Prostate gland (tissue), 2 donors: ENCODE data around the gene PAQR5. TPM values are rescaled to one million over a fixed set of nuclear protein-coding genes. Genes with fewer than 3 reads are reported as not detected.

Experiments
- DNase-seq: peaks from one replicate; pipeline ENCODE4 v3.0.0-alpha.2; 2019; ENCODE audit warnings: low spot score
- H3K27ac ChIP-seq, 2 donors: fragments of 200-600 bp; sonication (generic); 2 replicates each; pipeline ENCODE4 v1.5.1; 2017 to 2019
- H3K27me3 ChIP-seq: fragments of 200-600 bp; sonication (generic); replicated peaks from 2 replicates; pipeline ENCODE4 v1.5.1; 2019; ENCODE audit not compliant: insufficient read depth
- H3K36me3 ChIP-seq, 2 donors: fragments of 200-600 bp; sonication (generic); 1 replicate in 1 of 2; 2 replicates in 1 of 2; pipeline versions ENCODE4 v1.5.1 to v1.8.1; 2017 to 2019
- H3K4me1 ChIP-seq: fragments of 200-600 bp; sonication (generic); replicated peaks from 2 replicates; pipeline ENCODE4 v1.5.1; 2019
- H3K4me3 ChIP-seq, 2 donors: fragments of 200-600 bp; sonication (generic); 2 replicates each; pipeline ENCODE4 v1.5.1; 2017 to 2019
- H3K9me3 ChIP-seq: fragments of 200-600 bp; sonication (generic); 2 replicates; pipeline ENCODE4 v1.5.1; 2017
- CTCF ChIP-seq, 4 experiments: fragments of 200-600 bp in 2 of 4; fragments of 450-650 bp in 2 of 4; sonication (generic) in 2 of 4; IDR thresholded peaks; 1 replicate in 3 of 4; 2 replicates in 1 of 4; pipeline ENCODE4 v1.5.1; 2016 to 2019; ENCODE audit warnings: antibody characterized with exemption in 4 of 4, mild to moderate bottlenecking in 2 of 4, moderate library complexity in 2 of 4
- POLR2A ChIP-seq: fragments of 450-650 bp; IDR thresholded peaks from one replicate; pipeline ENCODE4 v1.6.1; 2016; ENCODE audit warnings: antibody characterized with exemption, mild to moderate bottlenecking
- POLR2AphosphoS5 ChIP-seq: sonication (generic); formaldehyde crosslinking; IDR thresholded peaks from one replicate; pipeline ENCODE4 v1.6.1; 2017; ENCODE audit warnings: antibody characterized with exemption
- WGBS: methylation state at CpG from one replicate; pipeline ENCODE4 v1.1.5; 2018; 5-methylcytosine and 5-hydroxymethylcytosine counted together
- intact Hi-C: fragments of 100-400 bp; cut with DNase I; formaldehyde crosslinking; loops from one replicate; pipeline ENCODE4 v1.14.2; 2022
- total RNA-seq, 2 donors: library from RNA; depleted of rRNA; stranded (reverse); fragments of >200 nt; gene quantifications; one replicate each; pipeline ENCODE4 v1.1.0, GENCODE V29; 2016

Gene PAQR5
- total RNA-seq, 2 donors from 2014 or later, result 0.17 to 1.2 TPM

- intact Hi-C loops, result no loop called here
- H3K27me3 ChIP-seq, result no peaks in the 10 kb centered on the region
- H3K36me3 ChIP-seq, result no peaks in the 10 kb centered on the region
- 81% methylated on average over 6 of the region's 6 CpGs for WGBS
- no peaks in the 10 kb centered on the region for H3K9me3 ChIP-seq
- no peak for TF ChIP-seq POLR2A
- TF ChIP-seq POLR2AphosphoS5, result no peak
- TF ChIP-seq CTCF (IDR thresholded peaks at IDR 0.05), result no peak
- no peak overlapping the region for H3K27ac ChIP-seq
- no peak for DNase-seq
- H3K4me1 ChIP-seq, result no peaks in the 10 kb centered on the region
- H3K4me3 ChIP-seq, result no peak overlapping the region
Observed at GRCh38 chr15:69272891-69273290, 25.8 kb upstream of the PAQR5 start.

GRCh38 chr15:69275074-69275670 lies 23.5 kb upstream of the PAQR5 start:
- WGBS, result 65% methylated on average over 4 of the region's 4 CpGs
- Histone ChIP-seq H3K36me3 (no peaks in the 10 kb centered on the region), H3K9me3 (no peaks in the 10 kb centered on the region), H3K27ac (no peak overlapping the region), H3K27me3 (no peaks in the 10 kb centered on the region), H3K4me1 (no peaks in the 10 kb centered on the region), H3K4me3 (no peak overlapping the region)
- no peak for TF ChIP-seq CTCF (IDR thresholded peaks at IDR 0.05)
- TF ChIP-seq POLR2A, result no peak
- TF ChIP-seq POLR2AphosphoS5, result no peak
- intact Hi-C loops, result no loop called here
- no peak for DNase-seq

GRCh38 chr15:69275933-69276560 lies 22.7 kb upstream of the PAQR5 start:
- no peaks in the 10 kb centered on the region for H3K9me3 ChIP-seq
- no peak for TF ChIP-seq CTCF (IDR thresholded peaks at IDR 0.05)
- no peaks in the 10 kb centered on the region for H3K36me3 ChIP-seq
- 57% methylated on average over 9 of the region's 9 CpGs for WGBS
- no peak overlapping the region for H3K4me3 ChIP-seq
- H3K27me3 ChIP-seq, result no peaks in the 10 kb centered on the region
- no peaks in the 10 kb centered on the region for H3K4me1 ChIP-seq
- intact Hi-C loops, result no loop called here
- no peak for DNase-seq
- no peak overlapping the region for H3K27ac ChIP-seq

GRCh38 chr15:69277316-69277715 lies 21.4 kb upstream of the PAQR5 start:
- no peaks in the 10 kb centered on the region for H3K4me1 ChIP-seq
- no peak overlapping the region for H3K27ac ChIP-seq
- H3K4me3 ChIP-seq, result no peak overlapping the region
- no peaks in the 10 kb centered on the region for H3K36me3 ChIP-seq
- no peak for DNase-seq
- no peaks in the 10 kb centered on the region for H3K27me3 ChIP-seq
- 87% methylated on average over 9 of the region's 9 CpGs for WGBS
- intact Hi-C loops, result no loop called here
- no peaks in the 10 kb centered on the region for H3K9me3 ChIP-seq
- TF ChIP-seq POLR2AphosphoS5 (no peak), POLR2A (no peak), CTCF (IDR thresholded peaks at IDR 0.05) (no peak)

- TF ChIP-seq POLR2A (no peak), CTCF (IDR thresholded peaks at IDR 0.05) (no peak), POLR2AphosphoS5 (no peak)
- no peaks in the 10 kb centered on the region for H3K27me3 ChIP-seq
- no peak for DNase-seq
- no peaks in the 10 kb centered on the region for H3K4me1 ChIP-seq
- intact Hi-C loops, result no loop called here
- 91% methylated on average over 7 of the region's 7 CpGs for WGBS
- H3K9me3 ChIP-seq, result no peaks in the 10 kb centered on the region
- H3K36me3 ChIP-seq, result no peaks in the 10 kb centered on the region
- H3K27ac ChIP-seq, result no peak overlapping the region
- H3K4me3 ChIP-seq, result no peak overlapping the region
Observed at GRCh38 chr15:69279636-69280035, 19.1 kb upstream of the PAQR5 start.
